Activated CD4-positive, alpha-beta T cell treated with anti-CD3 and anti-CD28 coated beads, Interleukin-2, amount 10 ng/mL, durations not matched to agents 7 days and 5 days (primary cell): ENCODE results near the gene ANKRD23. TPM values are rescaled to one million over a fixed set of nuclear protein-coding genes. Genes with fewer than 3 reads are reported as not detected.
"Not testable (repeated sequence)": the region's sequence is repeated elsewhere in the genome, so short reads cannot be mapped to it uniquely, and the experiment has no call there.

Experiments used
- CTCF ChIA-PET: fragments of 350-600 bp; sonication (Branson Sonifier 250); formaldehyde crosslinking; loops from one replicate; lab custom pipeline; 2021; ENCODE audit warnings: antibody characterized with exemption; lab: Charles Lee
- POLR2A ChIA-PET: fragments of 350-600 bp; sonication (Branson Sonifier 250); formaldehyde crosslinking; loops from one replicate; lab custom pipeline; 2021; ENCODE audit warnings: antibody characterized with exemption; lab: Charles Lee
- DNase-seq: peaks from one replicate; pipeline ENCODE4 v3.0.0-alpha.2; 2020
- H3K27ac Mint-ChIP-seq: one replicate; pipeline ENCODE4 v1.8.0; 2021; ENCODE audit warnings: mild to moderate bottlenecking, moderate library complexity, mixed read lengths
- H3K27me3 Mint-ChIP-seq: one replicate; pipeline ENCODE4 v1.8.0; 2021; ENCODE audit warnings: mixed read lengths
- H3K36me3 Mint-ChIP-seq: one replicate; pipeline ENCODE4 v1.8.0; 2021; ENCODE audit warnings: low read depth, mixed read lengths
- H3K4me1 Mint-ChIP-seq: one replicate; pipeline ENCODE4 v1.8.0; 2021; ENCODE audit warnings: mixed read lengths
- H3K4me3 Mint-ChIP-seq: one replicate; pipeline ENCODE4 v1.8.0; 2021; ENCODE audit warnings: mild to moderate bottlenecking, moderate library complexity, mixed read lengths
- H3K9me3 Mint-ChIP-seq: one replicate; pipeline ENCODE4 v1.8.0; 2021; ENCODE audit warnings: mixed read lengths
- total RNA-seq, 2 experiments: library from RNA; stranded (reverse); gene quantifications; one replicate each; pipeline ENCODE4 v1.2.3, GENCODE V29; 2021

The ANKRD23 gene
- total RNA-seq, 2 experiments from 2014 or later: 17.0 to 17.3 TPM

DNA sequence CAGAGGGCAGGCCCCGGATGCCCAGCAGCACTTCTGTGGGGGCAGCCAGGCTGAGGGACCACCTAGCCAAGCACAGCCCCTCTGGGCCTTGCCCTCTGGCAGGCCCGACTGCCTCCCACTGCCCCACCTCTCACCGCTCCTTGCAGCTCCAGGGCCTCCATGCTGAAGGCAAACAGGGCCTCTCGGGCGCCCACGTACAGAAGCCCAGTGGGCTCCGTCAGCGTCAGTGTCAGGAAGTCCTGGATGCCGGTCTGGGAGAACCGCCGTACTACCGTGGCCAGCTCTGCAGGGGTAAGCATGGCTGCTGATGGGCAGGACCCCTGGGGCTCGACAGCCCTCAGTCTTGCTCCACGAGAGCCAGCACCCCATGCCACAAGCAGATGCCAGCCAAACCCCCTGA is 22.3 kb upstream of the ANKRD23 start:
- ChIA-PET POLR2A (no interaction called here), CTCF (interaction anchor here (4.4 kb wide), 1 partner anchor 9 kb away, joined by 39 read pairs; the partner anchor contains the start of gene ANKRD39)
- Mint-ChIP-seq H3K27ac (no peak overlapping the region), H3K4me1 (peaks cover 44% of the 10 kb centered on the region), H3K4me3 (no peak overlapping the region), H3K9me3 (no peaks in the 10 kb centered on the region), H3K27me3 (peaks cover 7% of the 10 kb centered on the region), H3K36me3 (peaks cover 31% of the 10 kb centered on the region)
- no peak for DNase-seq

GRCh38 chr2:96865654-96866053 is 21.8 kb upstream of the ANKRD23 start:
- Mint-ChIP-seq H3K9me3 (no peaks in the 10 kb centered on the region), H3K4me1 (peaks cover 40% of the 10 kb centered on the region), H3K27ac (peak overlapping the region; percentile 60), H3K36me3 (peaks cover 31% of the 10 kb centered on the region), H3K27me3 (peaks cover 2% of the 10 kb centered on the region), H3K4me3 (no peak overlapping the region)
- ChIA-PET POLR2A (no interaction called here), CTCF (interaction anchor here (1.3 to 4.4 kb wide), 2 partner anchors 8 to 89 kb away, joined by 4 to 39 read pairs; partner anchors contain the start of gene ANKRD39)
- DNase-seq: no peak

- no peak for DNase-seq
- ChIA-PET CTCF (interaction anchor here (0.5 to 1.3 kb wide), 7 partner anchors 8 to 1947 kb away, joined by 3 to 4 read pairs (median 4); partner anchors contain the start of gene ANKRD36), POLR2A (interaction anchor here (0.7 kb wide), 1 partner anchor 48 kb away, joined by 3 read pairs; the partner anchor contains the start of gene CNNM3)
- H3K9me3 Mint-ChIP-seq: no peaks in the 10 kb centered on the region
- H3K4me3 Mint-ChIP-seq: no peak overlapping the region
- H3K36me3 Mint-ChIP-seq: peaks cover 37% of the 10 kb centered on the region
- H3K27me3 Mint-ChIP-seq: no peaks in the 10 kb centered on the region
- H3K27ac Mint-ChIP-seq: no peak overlapping the region
- H3K4me1 Mint-ChIP-seq: peaks cover 46% of the 10 kb centered on the region
These were observed 20.7 kb upstream of the ANKRD23 start for GRCh38 chr2:96864343-96865091.

GRCh38 chr2:96863575-96864342 is 19.9 kb upstream of the ANKRD23 start:
- Mint-ChIP-seq H3K36me3 (peaks cover 37% of the 10 kb centered on the region), H3K4me3 (no peak overlapping the region), H3K9me3 (no peaks in the 10 kb centered on the region), H3K4me1 (peaks cover 54% of the 10 kb centered on the region), H3K27me3 (no peaks in the 10 kb centered on the region), H3K27ac (peak overlapping the region; percentile 62)
- POLR2A ChIA-PET: interaction anchor here (0.7 kb wide), 1 partner anchor 47 kb away, joined by 3 read pairs; the partner anchor contains the start of gene CNNM3
- DNase-seq: no peak
- CTCF ChIA-PET: interaction anchor here (0.5 to 1.1 kb wide), 4 partner anchors 7 to 1948 kb away, joined by 3 to 4 read pairs (median 4); partner anchors contain the start of gene ANKRD36

DNA sequence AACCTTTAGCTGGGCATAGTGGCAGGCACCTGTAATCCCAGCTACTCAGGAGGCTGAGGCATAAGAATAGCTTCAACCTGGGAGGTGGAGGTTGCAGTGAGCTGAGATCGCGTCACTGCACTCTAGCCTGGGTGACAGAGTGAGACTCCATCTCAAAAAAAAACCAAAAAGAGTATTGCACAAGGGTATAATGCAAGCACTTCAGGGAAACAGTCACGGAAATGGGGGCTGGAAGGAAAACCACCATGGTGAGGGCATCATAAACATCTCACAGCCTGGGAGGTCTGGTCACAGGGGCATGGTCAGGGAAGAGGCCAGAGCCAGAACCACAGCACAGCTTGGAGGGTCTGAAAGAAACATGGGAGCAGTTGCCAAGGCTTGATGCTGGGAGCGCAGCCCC is 19.2 kb upstream of the ANKRD23 start:
- H3K9me3 Mint-ChIP-seq, H3K4me3 Mint-ChIP-seq, CTCF ChIA-PET, H3K27me3 Mint-ChIP-seq, POLR2A ChIA-PET, DNase-seq: not testable (repeated sequence)
- Mint-ChIP-seq H3K36me3 (peaks cover 37% of the 10 kb centered on the region), H3K4me1 (peaks cover 52% of the 10 kb centered on the region), H3K27ac (peak overlapping the region; percentile 62)

GRCh38 chr2:96861074-96861473 is 17.3 kb upstream of the ANKRD23 start:
- H3K27me3 Mint-ChIP-seq: no peaks in the 10 kb centered on the region
- DNase-seq: no peak
- ChIA-PET CTCF (interaction anchor here (1.4 to 1.9 kb wide), 3 partner anchors 8 to 252 kb away, joined by 3 to 7 read pairs (median 6); partner anchors contain the start of gene ANKRD36), POLR2A (no interaction called here)
- H3K27ac Mint-ChIP-seq: no peak overlapping the region
- no peak overlapping the region for H3K4me3 Mint-ChIP-seq
- no peaks in the 10 kb centered on the region for H3K9me3 Mint-ChIP-seq
- peaks cover 45% of the 10 kb centered on the region for H3K4me1 Mint-ChIP-seq
- H3K36me3 Mint-ChIP-seq: peaks cover 29% of the 10 kb centered on the region

DNA sequence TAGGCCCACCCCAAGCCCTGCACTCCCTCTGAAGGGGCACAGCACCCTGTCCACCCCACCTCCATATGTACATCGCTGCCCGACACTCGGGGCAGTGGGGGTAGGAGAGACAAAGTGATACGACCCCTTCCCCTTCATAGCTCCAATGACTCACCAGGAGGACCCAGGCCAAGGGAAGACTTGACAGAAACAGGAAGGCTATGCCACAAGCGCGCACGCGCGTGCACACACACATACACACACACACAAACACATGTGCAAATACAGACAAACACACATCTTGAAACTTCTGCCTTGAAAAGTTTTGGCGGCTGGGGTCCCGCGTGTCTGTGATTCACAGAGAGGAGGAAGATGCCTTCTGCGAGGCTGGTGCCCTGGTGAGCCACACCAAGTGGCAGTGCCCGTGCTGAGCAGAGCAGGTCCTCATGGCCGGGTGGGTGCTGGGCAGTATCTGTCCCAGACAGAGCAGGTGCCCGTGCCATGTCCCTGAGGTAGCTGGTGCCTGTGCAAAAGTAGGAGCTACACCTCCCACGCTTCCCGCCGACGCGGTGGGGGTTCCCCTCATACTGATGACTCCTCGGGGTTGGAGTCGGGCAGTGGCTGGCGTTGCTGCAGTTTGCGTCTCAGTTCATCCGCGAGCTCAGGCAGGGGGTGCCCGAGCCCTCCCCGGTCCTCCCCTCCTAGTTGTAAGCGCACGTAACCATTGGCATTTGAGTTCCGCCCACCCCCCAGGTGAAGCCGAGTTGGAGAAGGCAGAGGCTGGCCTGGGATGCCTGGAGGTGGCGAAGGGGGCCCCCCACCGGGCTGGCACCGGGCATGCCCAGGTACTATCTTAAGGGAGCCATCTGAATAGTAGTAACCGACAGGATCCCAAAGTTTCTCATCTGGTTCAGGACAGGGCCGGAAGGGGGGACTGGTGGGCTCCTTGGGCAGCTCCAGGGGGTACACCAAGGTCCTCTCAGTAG is 16.5 kb upstream of the ANKRD23 start:
- Mint-ChIP-seq H3K27ac (peak overlapping the region; percentile 25), H3K4me1 (peaks cover 45% of the 10 kb centered on the region), H3K27me3 (no peaks in the 10 kb centered on the region), H3K36me3 (peaks cover 25% of the 10 kb centered on the region), H3K4me3 (no peak overlapping the region), H3K9me3 (no peaks in the 10 kb centered on the region)
- POLR2A ChIA-PET: no interaction called here
- CTCF ChIA-PET: interaction anchor here (0.5 to 1.9 kb wide), 4 partner anchors 8 to 252 kb away, joined by 3 to 7 read pairs (median 4); partner anchors contain the start of gene ANKRD36
- DNase-seq: no peak

- Mint-ChIP-seq H3K9me3 (no peaks in the 10 kb centered on the region), H3K27ac (peak overlapping the region; percentile 75), H3K4me1 (peaks cover 49% of the 10 kb centered on the region), H3K4me3 (peak overlapping the region; percentile 84), H3K36me3 (peaks cover 28% of the 10 kb centered on the region), H3K27me3 (no peaks in the 10 kb centered on the region)
- CTCF ChIA-PET: interaction anchor here (1.6 to 1.9 kb wide), 2 partner anchors 9 to 253 kb away, joined by 6 to 7 read pairs; partner anchors contain the start of gene ANKRD36
- DNase-seq: no peak
- POLR2A ChIA-PET: no interaction called here
These were observed 15.9 kb upstream of the ANKRD23 start for GRCh38 chr2:96859681-96860064.

DNA sequence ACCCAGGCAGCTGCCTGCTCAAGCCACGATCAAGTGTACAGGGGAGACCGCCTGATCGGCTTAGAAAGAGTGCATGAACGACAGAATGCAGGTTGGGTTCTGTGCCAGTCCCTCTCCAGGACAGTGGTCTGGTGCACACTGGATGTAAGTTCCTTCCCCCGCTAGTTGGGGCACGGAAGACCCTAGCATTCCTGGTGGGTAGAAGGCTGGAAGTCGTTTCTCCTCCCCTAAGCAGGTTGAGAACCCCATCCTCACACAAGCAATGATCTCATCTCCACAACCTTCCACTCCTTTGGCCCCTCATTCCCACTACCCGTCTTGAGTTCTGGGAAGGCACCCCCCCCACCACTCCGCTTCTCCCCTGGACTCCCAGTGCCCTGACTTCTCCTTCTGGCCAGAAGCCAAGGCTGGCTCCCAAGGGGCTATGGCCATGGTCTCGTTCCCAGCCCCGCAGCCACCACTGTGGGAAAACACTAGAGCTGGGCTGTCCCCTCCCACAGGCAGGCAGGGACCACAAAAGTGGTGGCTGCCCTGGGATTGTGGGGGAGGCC is 15.4 kb upstream of the ANKRD23 start:
- POLR2A ChIA-PET: no interaction called here
- CTCF ChIA-PET: interaction anchor here (1.6 to 3.5 kb wide), 8 partner anchors 9 to 104 kb away, joined by 7 to 39 read pairs (median 18); partner anchors contain the start of gene SEMA4C
- Mint-ChIP-seq H3K9me3 (no peaks in the 10 kb centered on the region), H3K4me1 (peaks cover 50% of the 10 kb centered on the region), H3K27me3 (no peaks in the 10 kb centered on the region), H3K4me3 (peak overlapping the region; percentile 84), H3K27ac (peak overlapping the region; percentile 83), H3K36me3 (peaks cover 27% of the 10 kb centered on the region)
- no peak for DNase-seq

DNA sequence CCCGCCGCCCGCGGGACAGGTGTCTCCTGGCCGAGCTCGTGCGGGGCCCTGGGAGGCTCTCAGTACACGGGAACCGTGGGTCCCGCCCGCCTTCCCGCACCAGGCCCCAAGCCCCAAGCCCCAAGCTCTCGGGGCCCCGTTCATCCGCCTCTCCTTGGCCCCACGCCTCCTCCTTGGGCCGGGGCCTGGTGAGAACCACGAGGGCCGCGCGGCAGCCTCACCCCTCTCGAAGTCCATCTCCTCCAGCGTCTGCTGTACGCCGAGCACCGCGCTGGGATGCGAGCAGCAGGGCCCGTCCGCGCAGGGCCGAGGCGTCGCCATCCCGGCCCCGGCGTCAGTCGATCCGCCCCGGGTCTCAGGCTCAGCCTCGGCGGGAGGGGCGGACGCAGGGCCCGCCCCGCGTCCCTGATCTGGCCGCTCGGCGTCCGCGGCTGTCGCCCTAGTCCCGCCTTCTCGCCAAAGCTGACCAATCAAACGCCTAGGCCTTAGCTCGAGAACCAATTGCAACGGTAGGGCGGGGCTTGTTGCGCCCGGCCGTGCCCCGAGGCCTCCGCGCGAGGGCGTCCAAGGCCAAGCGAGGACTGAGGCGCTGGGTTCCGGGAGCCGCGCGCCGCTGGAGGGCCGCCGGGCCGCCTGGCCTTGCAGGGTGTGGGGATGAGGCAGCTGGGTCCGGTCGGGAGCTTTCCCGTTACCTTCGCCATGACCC is 14.0 kb upstream of the ANKRD23 start, which contains the start of gene ANKRD39:
TSS of gene ANKRD39 (minus strand) at position 350 of the 706 bp plus-strand sequence. CDS start at position 321, 29 bp downstream.
- Mint-ChIP-seq H3K9me3 (no peaks in the 10 kb centered on the region), H3K27me3 (no peaks in the 10 kb centered on the region), H3K4me1 (peaks cover 45% of the 10 kb centered on the region), H3K36me3 (peaks cover 32% of the 10 kb centered on the region), H3K4me3 (peak within 1 kb of the TSS; percentile 84), H3K27ac (peak within 1 kb of the TSS; percentile 88)
- peak; percentile 98 for DNase-seq
- ChIA-PET POLR2A (interaction anchor here (0.6 to 1.6 kb wide), 5 partner anchors 96 to 220 kb away, joined by 3 to 6 read pairs (median 3); partner anchors contain the start of gene KANSL3), CTCF (interaction anchor here (0.5 to 3.5 kb wide), 49 partner anchors 9 to 842 kb away, joined by 3 to 39 read pairs (median 5); partner anchors contain the start of genes ANKRD23, ANKRD36, CNNM3 and SEMA4C)
